Stimulated activated CD8-positive, alpha-beta memory T cell treated with anti-CD3 and anti-CD28 coated beads, Interleukin-12 subunit alpha, Interleukin-12 subunit beta, amount 100 ng/mL, for 4 hours (primary cell): Measurements from ENCODE around the gene OSBPL5.
"Not testable (repeated sequence)": the region's sequence is repeated elsewhere in the genome, so short reads cannot be mapped to it uniquely, and the experiment has no call there.

Experiments used
- DNase-seq: peaks from one replicate; pipeline ENCODE4 v3.0.0-alpha.2; 2020; ENCODE audit warnings: low read depth

OSBPL5 gene

GRCh38 chr11:3180869-3181268, 15.8 kb upstream of the OSBPL5 start:
- no peak for DNase-seq

GRCh38 chr11:3178349-3178748, 13.2 kb upstream of the OSBPL5 start:
- no peak for DNase-seq

- no peak for DNase-seq
Measured at GRCh38 chr11:3177931-3178330, 12.8 kb upstream of the OSBPL5 start.

- no peak for DNase-seq
Measured at GRCh38 chr11:3176487-3176886, 11.4 kb upstream of the OSBPL5 start.

GRCh38 chr11:3175194-3175593, 10.1 kb upstream of the OSBPL5 start:
- no peak for DNase-seq

GRCh38 chr11:3174387-3174786, 9.3 kb upstream of the OSBPL5 start:
- DNase-seq = no peak

GRCh38 chr11:3173795-3174194, 8.7 kb upstream of the OSBPL5 start:
- DNase-seq = no peak

- no peak for DNase-seq
Measured at GRCh38 chr11:3171931-3172560, 6.9 kb upstream of the OSBPL5 start.

- no peak for DNase-seq
Measured at GRCh38 chr11:3170756-3171650, 5.9 kb upstream of the OSBPL5 start.

- DNase-seq = no peak
Measured at GRCh38 chr11:3170044-3170755, 5.1 kb upstream of the OSBPL5 start.

GRCh38 chr11:3169255-3170043, 4.3 kb upstream of the OSBPL5 start:
- DNase-seq = no peak

GRCh38 chr11:3168742-3169254, 3.7 kb upstream of the OSBPL5 start:
- DNase-seq = not testable (repeated sequence)

GRCh38 chr11:3167143-3168119, 2.3 kb upstream of the OSBPL5 start:
- no peak for DNase-seq

- DNase-seq = no peak
Measured at GRCh38 chr11:3166268-3167142, 1.4 kb upstream of the OSBPL5 start.

GRCh38 chr11:3165916-3166267, 782 bp upstream of the OSBPL5 start:
- DNase-seq = no peak

- DNase-seq = no peak
Measured at GRCh38 chr11:3164552-3165151, 458 bp downstream of the OSBPL5 start.

GRCh38 chr11:3164138-3164551, 965 bp downstream of the OSBPL5 start:
- no peak for DNase-seq

- no peak for DNase-seq
Measured at GRCh38 chr11:3163241-3163981, 1.7 kb downstream of the OSBPL5 start.
